Epithelial cell of esophagus (primary cell): ENCODE results near the gene JARID2.

Source experiments
- DNase-seq: peaks from one replicate; pipeline ENCODE4 v3.0.0; 2010; ENCODE audit warnings: low read depth
- H3K4me3 ChIP-seq: 2 replicates; pipeline ENCODE4 v1.5.1; 2011; ENCODE audit warnings: mild to moderate bottlenecking, low read length, control low read depth
- TF ChIP-seq, protein P1 (sequence below): IDR thresholded peaks from 2 replicates; pipeline ENCODE4 v1.5.1; 2011; ENCODE audit warnings: low read depth, mild to moderate bottlenecking, low read length, control low read depth, inconsistent platforms; ENCODE audit not compliant: insufficient read depth; ENCODE audit errors: missing control alignments

The JARID2 gene

DNA sequence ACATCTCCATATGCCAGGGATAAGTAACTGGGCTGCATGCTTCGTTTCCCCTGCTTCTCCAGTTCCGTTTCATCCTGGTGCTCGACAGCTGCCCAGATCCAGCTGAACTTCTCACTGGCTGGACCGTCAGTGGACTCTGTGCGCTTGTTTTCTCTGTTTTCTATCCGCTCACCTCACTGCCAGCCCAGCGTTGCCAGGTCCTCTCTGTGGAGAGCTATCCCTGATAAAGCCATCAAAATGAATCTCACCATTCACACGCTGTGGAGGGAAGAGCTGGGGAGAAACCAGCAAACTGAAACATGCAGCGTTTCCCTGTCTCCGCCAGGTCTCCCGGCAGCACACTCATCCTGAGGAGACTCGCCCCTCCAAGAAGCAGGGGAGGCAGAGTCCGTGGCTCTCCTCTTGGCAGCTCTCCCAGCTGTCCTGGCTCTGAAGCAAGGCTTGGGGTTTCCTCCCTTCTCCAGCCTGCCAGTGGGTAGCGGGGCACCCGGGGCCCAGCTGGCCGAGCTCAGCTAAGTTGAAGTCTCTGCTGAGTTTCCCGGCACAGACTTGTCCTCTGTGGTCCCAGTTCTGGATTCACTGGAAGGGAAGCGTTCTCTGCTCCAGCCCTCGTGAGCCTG, 256.1 kb downstream of the JARID2 start:
- TF ChIP-seq, protein P1, sequence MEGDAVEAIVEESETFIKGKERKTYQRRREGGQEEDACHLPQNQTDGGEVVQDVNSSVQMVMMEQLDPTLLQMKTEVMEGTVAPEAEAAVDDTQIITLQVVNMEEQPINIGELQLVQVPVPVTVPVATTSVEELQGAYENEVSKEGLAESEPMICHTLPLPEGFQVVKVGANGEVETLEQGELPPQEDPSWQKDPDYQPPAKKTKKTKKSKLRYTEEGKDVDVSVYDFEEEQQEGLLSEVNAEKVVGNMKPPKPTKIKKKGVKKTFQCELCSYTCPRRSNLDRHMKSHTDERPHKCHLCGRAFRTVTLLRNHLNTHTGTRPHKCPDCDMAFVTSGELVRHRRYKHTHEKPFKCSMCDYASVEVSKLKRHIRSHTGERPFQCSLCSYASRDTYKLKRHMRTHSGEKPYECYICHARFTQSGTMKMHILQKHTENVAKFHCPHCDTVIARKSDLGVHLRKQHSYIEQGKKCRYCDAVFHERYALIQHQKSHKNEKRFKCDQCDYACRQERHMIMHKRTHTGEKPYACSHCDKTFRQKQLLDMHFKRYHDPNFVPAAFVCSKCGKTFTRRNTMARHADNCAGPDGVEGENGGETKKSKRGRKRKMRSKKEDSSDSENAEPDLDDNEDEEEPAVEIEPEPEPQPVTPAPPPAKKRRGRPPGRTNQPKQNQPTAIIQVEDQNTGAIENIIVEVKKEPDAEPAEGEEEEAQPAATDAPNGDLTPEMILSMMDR, result no peak
- no peak overlapping the region for H3K4me3 ChIP-seq
- DNase-seq, result peak; percentile 27

DNA sequence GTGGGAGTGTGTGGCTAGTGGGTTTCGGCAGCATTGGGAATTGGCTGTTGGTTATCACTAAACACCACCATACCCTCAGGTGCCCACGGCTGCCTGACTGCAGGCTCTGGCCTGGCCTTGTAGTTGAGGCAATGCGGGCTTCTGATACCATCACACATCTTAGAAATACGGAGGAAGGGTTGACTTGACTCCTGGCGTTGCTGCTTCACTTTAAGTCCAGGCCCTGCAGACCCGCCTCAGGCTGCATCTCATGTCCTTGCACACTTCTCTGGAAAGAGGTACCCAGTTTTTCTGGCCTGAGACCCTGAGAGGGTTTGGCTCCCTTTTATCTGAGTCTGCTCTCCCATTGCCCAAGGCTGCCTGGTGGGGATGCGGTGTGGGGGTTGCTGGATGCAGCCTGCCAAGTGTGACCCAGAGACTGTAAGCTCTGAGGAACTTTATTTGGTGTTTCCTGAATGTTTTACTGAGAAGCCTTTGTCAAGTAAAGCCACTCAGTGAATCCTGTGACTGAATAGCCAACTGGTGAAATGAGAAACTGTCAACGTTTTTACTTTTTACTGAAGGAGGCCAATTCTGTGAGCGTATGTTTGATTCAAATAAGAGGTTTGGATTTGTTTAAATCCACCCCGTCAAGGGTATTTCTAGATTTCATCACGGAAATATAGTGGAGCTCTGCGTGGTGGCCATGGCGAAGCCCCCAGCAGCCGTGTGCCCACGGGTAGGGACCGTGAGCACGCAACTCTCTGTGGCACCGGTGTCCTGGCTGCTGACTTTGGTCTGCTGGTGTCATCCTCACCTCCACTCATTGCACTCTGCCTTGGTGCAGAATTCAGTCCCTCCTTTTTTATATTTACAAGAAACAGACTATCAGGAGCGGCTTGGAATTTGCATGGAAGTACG, 256.8 kb downstream of the JARID2 start:
- no peak overlapping the region for H3K4me3 ChIP-seq
- no peak for DNase-seq
- TF ChIP-seq, protein P1, result no peak

DNA sequence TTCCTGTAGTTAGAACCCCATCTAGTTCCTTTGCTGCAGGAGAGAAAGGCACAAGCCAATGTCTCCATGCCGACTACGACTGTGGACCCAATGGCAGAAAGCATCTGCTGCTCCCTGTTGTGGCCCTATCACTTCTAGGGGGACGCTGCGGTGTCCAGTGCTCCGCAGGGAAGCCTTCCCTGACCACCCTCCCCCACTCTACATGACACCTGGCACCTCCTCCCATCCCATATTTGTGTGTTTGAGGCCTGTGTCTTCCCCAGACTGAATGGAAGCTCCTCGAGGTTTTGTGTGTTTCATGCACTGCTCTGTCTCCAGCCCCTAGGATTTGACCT, 257.4 kb downstream of the JARID2 start:
- H3K4me3 ChIP-seq, result no peak overlapping the region
- TF ChIP-seq, protein P1, result no peak

DNA sequence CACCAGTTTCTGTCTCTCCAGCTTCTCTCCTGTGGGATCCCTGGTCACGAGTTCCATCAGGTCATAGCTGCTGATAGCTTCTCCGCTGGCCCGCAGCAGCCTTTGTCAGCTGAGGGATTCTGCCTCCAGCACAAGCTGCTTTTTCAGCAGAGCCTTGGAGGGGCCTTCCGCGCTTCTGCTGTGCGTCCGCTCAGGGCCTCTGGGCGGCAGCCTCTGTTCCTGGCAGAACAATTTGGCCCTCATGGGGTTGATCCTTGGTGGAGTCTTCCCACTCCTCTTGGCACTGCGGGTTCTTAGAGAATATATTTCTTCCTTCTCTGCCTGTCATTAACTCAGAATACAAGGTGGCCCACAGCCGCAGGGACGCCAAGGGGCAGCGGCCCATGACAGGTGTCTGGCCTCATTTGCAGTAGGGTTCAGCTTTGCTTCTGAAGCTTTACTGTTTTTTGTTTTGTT, 258.2 kb downstream of the JARID2 start:
- TF ChIP-seq, protein P1, result no peak
- no peak overlapping the region for H3K4me3 ChIP-seq
- no peak for DNase-seq

More for the DNA sequence above, 257.4 kb downstream of the JARID2 start:
- DNase-seq, result no peak

DNA sequence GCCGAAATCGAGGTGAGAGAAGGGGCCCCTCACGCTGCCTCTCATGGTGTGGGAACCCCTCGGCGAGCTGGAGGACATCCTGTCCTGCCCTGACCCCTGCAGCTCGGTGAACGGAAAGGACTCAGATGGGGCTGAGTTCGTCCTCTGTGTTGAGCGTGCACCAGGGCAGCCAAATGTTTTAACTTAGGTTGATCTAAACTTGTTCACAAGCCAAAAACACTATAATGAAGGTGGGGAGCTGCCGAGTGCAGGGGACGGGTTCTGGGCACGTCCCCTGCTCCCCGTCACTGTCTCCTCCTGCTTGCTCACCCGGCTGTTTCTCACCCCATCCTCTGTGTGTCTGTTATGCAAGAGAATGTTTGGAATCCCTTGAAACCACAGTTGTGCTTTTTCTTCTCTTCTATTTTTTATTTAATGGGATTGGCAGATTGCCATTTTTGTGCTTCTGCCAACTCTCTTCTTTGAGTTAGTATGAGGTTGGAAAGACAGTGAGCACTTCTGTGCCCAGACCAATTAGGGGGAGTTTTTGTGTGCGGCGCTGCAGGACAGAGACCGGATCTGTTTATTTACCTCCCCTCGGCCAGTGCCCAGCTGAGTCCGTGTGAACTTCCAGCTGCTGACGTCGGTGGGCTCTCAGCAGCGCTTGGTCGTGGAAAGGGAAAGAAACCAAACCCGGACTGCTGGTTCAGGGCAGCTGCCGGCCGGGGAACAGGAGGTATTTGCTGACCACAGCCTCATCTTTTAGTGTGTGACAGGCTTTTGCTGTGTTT, 258.9 kb downstream of the JARID2 start:
- no peak overlapping the region for H3K4me3 ChIP-seq
- DNase-seq, result peak; percentile 64
- TF ChIP-seq, protein P1, result no peak

DNA sequence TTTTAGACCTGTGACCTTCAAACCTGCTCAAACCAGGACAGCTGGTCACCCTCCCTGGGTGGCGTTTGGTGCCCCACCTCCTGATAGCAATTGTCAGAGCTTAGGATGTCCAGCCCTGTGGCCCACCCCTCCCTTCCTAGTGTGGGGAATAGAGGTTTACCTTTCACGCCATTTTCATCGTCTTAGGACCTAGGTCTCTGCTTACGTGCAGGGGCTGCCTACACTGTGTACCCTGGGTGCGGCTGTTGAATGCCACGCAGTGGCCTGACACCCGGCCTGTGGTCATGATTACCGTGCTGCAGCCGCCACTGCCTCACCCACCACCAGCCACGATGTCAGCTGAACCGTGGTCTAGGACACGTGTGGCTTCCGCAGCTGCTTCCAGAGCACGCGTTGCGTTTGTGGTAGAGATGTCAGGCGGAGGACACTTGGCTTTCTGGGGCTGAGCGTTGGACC, 259.6 kb downstream of the JARID2 start:
- DNase-seq, result no peak
- H3K4me3 ChIP-seq, result no peak overlapping the region
- TF ChIP-seq, protein P1, result no peak
